C4-2B (cell line): Measurements from ENCODE around the gene SEPHS1.
"Not testable (repeated sequence)": the region's sequence is repeated elsewhere in the genome, so short reads cannot be mapped to it uniquely, and the experiment has no call there.

Experiments used
- ZFX ChIP-seq: fragments of 450-650 bp; IDR thresholded peaks from 2 replicates; pipeline ENCODE4 v1.6.1; 2017
- TF ChIP-seq, protein P1 (sequence below): fragments of 450-650 bp; conservative IDR thresholded peaks from 2 replicates; pipeline ENCODE4 v1.5.1; 2017; ENCODE audit warnings: mild to moderate bottlenecking

DNA sequence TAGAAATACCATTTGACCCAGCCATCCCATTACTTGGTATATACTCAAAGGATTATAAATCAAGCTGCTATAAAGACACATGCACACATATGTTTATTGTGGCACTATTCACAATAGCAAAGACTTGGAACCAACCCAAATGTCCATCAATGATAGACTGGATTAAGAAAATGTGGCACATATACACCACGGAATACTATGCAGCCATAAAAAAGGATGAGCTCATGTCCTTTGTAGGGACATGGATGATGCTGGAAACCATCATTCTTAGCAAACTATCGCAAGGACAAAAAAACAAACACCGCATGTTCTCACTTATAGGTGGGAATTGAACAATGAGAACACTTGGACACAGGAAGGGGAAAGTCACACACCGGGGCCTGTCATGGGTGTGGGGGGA lies 31.0 kb upstream of the SEPHS1 start:
- TF ChIP-seq, protein P1, sequence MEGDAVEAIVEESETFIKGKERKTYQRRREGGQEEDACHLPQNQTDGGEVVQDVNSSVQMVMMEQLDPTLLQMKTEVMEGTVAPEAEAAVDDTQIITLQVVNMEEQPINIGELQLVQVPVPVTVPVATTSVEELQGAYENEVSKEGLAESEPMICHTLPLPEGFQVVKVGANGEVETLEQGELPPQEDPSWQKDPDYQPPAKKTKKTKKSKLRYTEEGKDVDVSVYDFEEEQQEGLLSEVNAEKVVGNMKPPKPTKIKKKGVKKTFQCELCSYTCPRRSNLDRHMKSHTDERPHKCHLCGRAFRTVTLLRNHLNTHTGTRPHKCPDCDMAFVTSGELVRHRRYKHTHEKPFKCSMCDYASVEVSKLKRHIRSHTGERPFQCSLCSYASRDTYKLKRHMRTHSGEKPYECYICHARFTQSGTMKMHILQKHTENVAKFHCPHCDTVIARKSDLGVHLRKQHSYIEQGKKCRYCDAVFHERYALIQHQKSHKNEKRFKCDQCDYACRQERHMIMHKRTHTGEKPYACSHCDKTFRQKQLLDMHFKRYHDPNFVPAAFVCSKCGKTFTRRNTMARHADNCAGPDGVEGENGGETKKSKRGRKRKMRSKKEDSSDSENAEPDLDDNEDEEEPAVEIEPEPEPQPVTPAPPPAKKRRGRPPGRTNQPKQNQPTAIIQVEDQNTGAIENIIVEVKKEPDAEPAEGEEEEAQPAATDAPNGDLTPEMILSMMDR: not testable (repeated sequence)
- TF ChIP-seq ZFX: not testable (repeated sequence)
